Measurements from ENCODE around the gene PTPRM.

DNA sequence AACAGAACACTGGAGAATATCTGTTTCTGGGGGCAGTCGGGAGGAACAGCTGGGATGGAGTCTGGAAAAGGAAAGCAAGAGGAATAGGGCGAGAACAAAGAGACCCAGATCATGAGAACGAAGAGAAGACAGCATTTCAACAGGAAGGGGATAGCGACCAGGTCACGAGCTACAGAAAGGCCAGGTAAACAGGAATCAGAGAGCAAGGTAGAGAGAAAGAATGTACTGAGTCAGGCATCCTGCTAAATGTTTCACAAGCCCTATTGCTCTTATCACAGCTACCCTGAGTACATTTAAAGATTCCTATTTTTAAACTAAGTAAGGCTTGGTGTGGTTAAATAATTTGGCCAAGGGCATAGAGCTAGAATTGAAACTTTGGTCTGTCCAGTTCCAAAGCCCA is 787.2 kb downstream of the PTPRM start:
- TF ChIP-seq ZFP69B (tag by site-specific recombination; IDR thresholded peaks at IDR 0.05) (no peak), ZNF416 (tag by site-specific recombination; IDR thresholded peaks at IDR 0.05) (no peak), ZNF175 (tag by site-specific recombination; IDR thresholded peaks at IDR 0.05) (no peak), ZNF776 (tag by site-specific recombination; IDR thresholded peaks at IDR 0.05; ENCODE audit: borderline replicate concordance) (no peak), ZNF24 (tag by site-specific recombination; IDR thresholded peaks at IDR 0.05) (no peak), ZNF138 (tag by site-specific recombination; IDR thresholded peaks at IDR 0.05; ENCODE audit: borderline replicate concordance) (no peak)
- TF ChIP-seq, protein P1, sequence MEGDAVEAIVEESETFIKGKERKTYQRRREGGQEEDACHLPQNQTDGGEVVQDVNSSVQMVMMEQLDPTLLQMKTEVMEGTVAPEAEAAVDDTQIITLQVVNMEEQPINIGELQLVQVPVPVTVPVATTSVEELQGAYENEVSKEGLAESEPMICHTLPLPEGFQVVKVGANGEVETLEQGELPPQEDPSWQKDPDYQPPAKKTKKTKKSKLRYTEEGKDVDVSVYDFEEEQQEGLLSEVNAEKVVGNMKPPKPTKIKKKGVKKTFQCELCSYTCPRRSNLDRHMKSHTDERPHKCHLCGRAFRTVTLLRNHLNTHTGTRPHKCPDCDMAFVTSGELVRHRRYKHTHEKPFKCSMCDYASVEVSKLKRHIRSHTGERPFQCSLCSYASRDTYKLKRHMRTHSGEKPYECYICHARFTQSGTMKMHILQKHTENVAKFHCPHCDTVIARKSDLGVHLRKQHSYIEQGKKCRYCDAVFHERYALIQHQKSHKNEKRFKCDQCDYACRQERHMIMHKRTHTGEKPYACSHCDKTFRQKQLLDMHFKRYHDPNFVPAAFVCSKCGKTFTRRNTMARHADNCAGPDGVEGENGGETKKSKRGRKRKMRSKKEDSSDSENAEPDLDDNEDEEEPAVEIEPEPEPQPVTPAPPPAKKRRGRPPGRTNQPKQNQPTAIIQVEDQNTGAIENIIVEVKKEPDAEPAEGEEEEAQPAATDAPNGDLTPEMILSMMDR (tag by site-specific recombination; IDR thresholded peaks at IDR 0.05), result no peak
- TF ChIP-seq, protein P2, sequence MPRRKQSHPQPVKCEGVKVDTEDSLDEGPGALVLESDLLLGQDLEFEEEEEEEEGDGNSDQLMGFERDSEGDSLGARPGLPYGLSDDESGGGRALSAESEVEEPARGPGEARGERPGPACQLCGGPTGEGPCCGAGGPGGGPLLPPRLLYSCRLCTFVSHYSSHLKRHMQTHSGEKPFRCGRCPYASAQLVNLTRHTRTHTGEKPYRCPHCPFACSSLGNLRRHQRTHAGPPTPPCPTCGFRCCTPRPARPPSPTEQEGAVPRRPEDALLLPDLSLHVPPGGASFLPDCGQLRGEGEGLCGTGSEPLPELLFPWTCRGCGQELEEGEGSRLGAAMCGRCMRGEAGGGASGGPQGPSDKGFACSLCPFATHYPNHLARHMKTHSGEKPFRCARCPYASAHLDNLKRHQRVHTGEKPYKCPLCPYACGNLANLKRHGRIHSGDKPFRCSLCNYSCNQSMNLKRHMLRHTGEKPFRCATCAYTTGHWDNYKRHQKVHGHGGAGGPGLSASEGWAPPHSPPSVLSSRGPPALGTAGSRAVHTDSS (tag by site-specific recombination; IDR thresholded peaks at IDR 0.05), result no peak

Measured in HEK293 (cell line).